ENCODE measurements around the gene PYGB.

The PYGB gene

DNA sequence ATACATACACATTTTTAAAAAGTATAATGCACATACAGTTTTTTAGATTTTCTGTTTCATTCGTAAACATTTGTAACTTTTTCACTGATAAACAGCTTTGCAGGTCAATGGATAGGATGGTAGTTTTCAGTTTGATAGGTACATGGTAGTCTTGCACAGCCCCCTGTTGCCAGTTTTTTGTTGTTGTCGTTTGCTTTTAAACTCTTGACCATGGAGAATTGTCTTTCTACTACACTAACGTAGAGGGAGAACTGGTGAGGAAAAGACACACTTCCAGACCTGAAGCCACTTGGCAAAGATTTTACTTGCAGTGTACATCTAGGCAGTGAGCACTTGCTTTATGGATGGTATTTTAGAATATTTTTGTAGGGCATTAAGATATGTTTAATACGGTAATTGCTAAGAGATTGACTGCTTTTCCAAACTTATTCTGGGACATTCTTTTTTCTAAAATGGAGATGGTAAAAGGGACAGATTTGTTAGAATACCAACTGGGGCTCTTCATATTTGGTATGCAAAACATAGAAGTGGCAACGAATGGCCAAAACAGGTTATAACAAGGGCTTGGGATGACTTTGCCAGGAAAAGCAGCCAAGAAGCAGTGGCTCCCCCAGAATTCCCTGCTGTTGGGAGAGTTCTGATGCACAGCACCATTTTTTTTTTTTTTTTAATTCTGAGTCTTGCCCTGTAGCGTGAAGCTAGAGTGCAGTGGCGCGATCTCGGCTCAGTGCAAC, 1.5 kb downstream of the PYGB start:
- TF ChIP-seq, protein P1, sequence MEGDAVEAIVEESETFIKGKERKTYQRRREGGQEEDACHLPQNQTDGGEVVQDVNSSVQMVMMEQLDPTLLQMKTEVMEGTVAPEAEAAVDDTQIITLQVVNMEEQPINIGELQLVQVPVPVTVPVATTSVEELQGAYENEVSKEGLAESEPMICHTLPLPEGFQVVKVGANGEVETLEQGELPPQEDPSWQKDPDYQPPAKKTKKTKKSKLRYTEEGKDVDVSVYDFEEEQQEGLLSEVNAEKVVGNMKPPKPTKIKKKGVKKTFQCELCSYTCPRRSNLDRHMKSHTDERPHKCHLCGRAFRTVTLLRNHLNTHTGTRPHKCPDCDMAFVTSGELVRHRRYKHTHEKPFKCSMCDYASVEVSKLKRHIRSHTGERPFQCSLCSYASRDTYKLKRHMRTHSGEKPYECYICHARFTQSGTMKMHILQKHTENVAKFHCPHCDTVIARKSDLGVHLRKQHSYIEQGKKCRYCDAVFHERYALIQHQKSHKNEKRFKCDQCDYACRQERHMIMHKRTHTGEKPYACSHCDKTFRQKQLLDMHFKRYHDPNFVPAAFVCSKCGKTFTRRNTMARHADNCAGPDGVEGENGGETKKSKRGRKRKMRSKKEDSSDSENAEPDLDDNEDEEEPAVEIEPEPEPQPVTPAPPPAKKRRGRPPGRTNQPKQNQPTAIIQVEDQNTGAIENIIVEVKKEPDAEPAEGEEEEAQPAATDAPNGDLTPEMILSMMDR (IDR thresholded peaks at IDR 0.05; ENCODE audit: borderline replicate concordance, insufficient read depth, low read depth, low read length), result no peak
- no peak overlapping the region for H3K4me3 ChIP-seq (ENCODE audit: low read depth, low read length)

DNA sequence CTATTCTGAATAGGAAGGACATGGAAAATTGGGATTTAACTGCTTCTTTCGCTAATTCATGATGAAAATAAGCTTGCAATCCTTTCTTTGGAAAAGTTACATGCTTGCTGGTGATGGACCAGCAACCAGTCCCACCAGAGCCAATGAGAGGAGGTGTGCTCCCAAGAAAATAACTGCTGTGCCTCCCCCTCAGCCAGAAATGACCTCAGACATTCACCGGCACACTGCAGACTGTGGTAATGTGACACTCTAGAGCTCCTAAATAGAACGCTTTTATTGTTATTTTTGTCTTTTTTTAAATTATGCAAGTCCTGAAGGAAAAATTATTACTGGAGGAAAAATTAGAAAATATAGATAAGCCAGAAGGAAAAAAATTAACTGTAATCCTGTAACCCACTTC, 2.6 kb downstream of the PYGB start:
- H3K4me3 ChIP-seq (ENCODE audit: low read depth, low read length), result no peak overlapping the region
- TF ChIP-seq, protein P1 (IDR thresholded peaks at IDR 0.05; ENCODE audit: borderline replicate concordance, insufficient read depth, low read depth, low read length), result no peak

GRCh38 chr20:25251019-25251418, 3.1 kb downstream of the PYGB start:
- TF ChIP-seq, protein P1 (IDR thresholded peaks at IDR 0.05; ENCODE audit: borderline replicate concordance, insufficient read depth, low read depth, low read length), result no peak
- H3K4me3 ChIP-seq (ENCODE audit: low read depth, low read length), result no peak overlapping the region

DNA sequence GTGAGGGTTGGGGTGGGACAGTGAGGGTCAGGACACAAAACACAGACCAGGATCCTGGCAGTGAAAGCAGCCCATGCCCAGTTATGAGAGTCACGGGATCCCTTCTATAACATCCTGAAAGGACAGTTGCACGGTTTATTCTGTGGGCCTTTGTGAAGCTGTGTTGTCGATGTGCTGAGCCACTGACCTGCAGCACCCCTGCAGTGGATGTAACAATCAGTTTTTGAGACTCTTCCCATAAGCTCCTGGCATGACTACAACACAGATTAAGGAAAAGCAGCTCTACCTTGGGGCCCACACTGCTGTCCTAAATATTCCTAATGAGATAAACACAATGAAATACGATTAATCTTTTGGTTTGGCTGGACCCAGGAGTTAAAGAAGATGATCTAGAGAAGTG, 3.7 kb downstream of the PYGB start:
- TF ChIP-seq, protein P1 (IDR thresholded peaks at IDR 0.05; ENCODE audit: borderline replicate concordance, insufficient read depth, low read depth, low read length), result no peak
- no peak overlapping the region for H3K4me3 ChIP-seq (ENCODE audit: low read depth, low read length)

DNA sequence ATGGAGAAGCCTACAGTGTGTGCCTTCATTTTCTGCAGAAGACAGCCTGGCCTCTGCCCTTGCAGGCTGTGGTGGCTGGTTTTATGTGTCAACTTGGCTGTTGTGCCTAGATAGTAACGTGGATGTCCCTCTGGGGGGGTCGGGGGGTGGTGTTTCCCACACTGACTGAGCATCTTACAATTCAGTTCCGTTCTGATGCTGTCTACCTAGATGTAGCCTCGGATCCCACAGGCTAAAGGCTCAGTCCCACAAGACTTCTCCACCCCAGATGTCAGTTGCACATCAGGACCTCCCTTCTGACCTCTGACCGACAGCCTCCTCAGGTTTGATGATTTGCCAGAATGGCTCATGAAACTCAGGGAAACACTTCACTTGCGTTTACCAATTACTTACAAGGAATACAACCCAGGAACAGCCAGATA, 4.4 kb downstream of the PYGB start:
- TF ChIP-seq, protein P1 (IDR thresholded peaks at IDR 0.05; ENCODE audit: borderline replicate concordance, insufficient read depth, low read depth, low read length), result no peak
- H3K4me3 ChIP-seq (ENCODE audit: low read depth, low read length), result no peak overlapping the region

DNA sequence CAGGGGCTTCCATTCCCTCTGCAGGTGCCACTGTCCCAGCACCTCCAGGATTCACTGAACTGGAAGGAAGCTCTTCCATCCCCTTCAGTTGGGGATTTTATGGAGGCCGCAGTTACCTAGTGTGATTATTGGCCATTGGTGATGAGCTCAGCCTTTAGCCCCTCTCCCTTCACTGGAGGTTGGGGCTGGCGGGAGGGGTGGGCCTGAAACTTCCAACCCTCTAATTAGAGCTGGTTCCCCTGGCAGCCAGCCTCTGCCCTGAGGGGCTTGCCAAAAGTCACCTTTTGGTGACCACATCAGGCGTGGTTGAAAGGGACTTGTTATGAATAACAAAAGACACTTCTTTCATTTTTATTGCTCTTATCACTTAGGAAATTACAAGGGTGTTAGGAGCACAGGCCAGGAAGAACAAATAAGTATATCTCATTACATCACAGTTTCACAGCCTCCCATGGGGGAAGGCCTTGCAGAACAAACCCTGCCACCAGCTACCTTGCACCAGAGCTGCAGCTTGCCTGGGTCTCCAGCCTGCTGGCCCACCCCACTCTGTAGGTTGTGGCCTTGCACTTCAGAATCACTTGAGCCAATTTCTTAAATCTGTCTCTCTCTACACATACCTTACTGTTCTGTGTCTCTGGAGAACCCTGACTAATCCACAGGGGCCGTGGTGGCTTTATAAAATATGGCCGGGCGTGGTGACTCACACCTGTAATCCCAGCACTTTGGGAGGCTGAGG, 5.0 kb downstream of the PYGB start:
- TF ChIP-seq, protein P1 (IDR thresholded peaks at IDR 0.05; ENCODE audit: borderline replicate concordance, insufficient read depth, low read depth, low read length), result no peak

More for the DNA sequence above, 5.0 kb downstream of the PYGB start:
- no peak overlapping the region for H3K4me3 ChIP-seq (ENCODE audit: low read depth, low read length)

Data from GM12875 (cell line).